Measurements from ENCODE around the gene ERBIN.

Gene ERBIN

DNA sequence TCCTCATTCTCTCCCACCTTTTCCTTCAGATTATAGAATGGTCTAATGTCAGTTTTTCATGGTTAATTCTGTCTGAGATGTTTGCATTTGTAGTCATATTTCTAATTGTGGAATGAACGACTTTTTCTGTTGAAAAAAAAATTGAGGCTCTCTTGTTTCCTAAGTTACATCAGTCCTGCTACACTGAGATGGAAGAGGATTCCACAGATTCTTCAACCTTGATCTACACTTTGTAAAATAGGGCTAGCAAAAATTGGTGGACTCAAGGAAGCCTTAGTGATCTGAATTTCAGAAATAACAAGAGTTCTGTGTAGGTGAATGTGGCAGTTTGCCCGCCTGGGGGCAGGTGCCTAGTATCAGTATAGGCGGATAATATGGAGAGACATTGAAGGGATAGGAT lies 51.9 kb downstream of the ERBIN start:
- peaks cover 7% of the 10 kb centered on the region; the same call in 1 of the 2 replicates for H4K20me1 ChIP-seq (ENCODE audit: insufficient read depth)
- H3K27me3 ChIP-seq (ENCODE audit: insufficient read depth, low read depth), result no peaks in the 10 kb centered on the region
- H3K36me3 ChIP-seq (ENCODE audit: insufficient read depth), result no peaks in the 10 kb centered on the region
- peaks cover 64% of the 10 kb centered on the region for H3K79me2 ChIP-seq (ENCODE audit: insufficient read depth, low read depth)
- H3K9ac ChIP-seq, result no peak overlapping the region
- no peak overlapping the region for H3K4me3 ChIP-seq (IDR thresholded peaks at IDR 0.05; ENCODE audit: insufficient read depth, low read depth, low read length)
- TF ChIP-seq, protein P1, sequence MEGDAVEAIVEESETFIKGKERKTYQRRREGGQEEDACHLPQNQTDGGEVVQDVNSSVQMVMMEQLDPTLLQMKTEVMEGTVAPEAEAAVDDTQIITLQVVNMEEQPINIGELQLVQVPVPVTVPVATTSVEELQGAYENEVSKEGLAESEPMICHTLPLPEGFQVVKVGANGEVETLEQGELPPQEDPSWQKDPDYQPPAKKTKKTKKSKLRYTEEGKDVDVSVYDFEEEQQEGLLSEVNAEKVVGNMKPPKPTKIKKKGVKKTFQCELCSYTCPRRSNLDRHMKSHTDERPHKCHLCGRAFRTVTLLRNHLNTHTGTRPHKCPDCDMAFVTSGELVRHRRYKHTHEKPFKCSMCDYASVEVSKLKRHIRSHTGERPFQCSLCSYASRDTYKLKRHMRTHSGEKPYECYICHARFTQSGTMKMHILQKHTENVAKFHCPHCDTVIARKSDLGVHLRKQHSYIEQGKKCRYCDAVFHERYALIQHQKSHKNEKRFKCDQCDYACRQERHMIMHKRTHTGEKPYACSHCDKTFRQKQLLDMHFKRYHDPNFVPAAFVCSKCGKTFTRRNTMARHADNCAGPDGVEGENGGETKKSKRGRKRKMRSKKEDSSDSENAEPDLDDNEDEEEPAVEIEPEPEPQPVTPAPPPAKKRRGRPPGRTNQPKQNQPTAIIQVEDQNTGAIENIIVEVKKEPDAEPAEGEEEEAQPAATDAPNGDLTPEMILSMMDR (conservative IDR thresholded peaks at IDR 0.05; ENCODE audit: low read depth, low read length), result no peak
- no peak overlapping the region for H3K4me2 ChIP-seq
- no peak overlapping the region for H3K27ac ChIP-seq
- H3K4me1 ChIP-seq (ENCODE audit: low read depth, poor library complexity, severe bottlenecking), result peaks cover 40% of the 10 kb centered on the region
- H2AFZ ChIP-seq (ENCODE audit: low read depth), result no peak overlapping the region

DNA sequence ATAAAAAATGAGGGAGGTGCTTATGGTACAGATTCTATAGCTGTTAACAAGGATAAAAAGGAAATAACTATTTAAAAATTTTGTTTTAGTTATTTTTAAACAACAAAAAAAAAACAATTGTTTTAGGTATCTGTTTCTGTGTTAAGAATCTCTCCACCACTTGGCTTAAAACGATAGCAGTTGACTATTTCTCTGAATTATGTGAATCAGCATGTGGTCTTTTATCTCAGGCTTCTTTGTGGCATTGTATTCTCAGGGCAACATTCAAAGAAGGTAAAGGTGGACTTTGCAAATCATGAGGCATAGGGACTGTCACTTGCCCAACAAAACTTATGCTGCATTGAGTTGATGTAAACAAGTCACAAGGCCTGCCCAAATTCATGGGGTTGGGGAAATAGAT lies 55.2 kb downstream of the ERBIN start:
- Histone ChIP-seq H3K79me2 (ENCODE audit: insufficient read depth, low read depth) (peaks cover 65% of the 10 kb centered on the region), H3K27me3 (ENCODE audit: insufficient read depth, low read depth) (no peaks in the 10 kb centered on the region), H3K9ac (no peak overlapping the region), H2AFZ (ENCODE audit: low read depth) (no peak overlapping the region), H3K4me3 (IDR thresholded peaks at IDR 0.05; ENCODE audit: insufficient read depth, low read depth, low read length) (no peak overlapping the region), H4K20me1 (ENCODE audit: insufficient read depth) (peaks cover 7% of the 10 kb centered on the region; the same call in 1 of the 2 replicates), H3K36me3 (ENCODE audit: insufficient read depth) (no peaks in the 10 kb centered on the region), H3K4me1 (ENCODE audit: low read depth, poor library complexity, severe bottlenecking) (peaks cover 47% of the 10 kb centered on the region), H3K4me2 (peak overlapping the region; percentile 31; the same call in 1 of the 2 replicates), H3K27ac (peak overlapping the region; percentile 14; the same call in 1 of the 2 replicates)
- TF ChIP-seq, protein P1 (conservative IDR thresholded peaks at IDR 0.05; ENCODE audit: low read depth, low read length), result no peak

DNA sequence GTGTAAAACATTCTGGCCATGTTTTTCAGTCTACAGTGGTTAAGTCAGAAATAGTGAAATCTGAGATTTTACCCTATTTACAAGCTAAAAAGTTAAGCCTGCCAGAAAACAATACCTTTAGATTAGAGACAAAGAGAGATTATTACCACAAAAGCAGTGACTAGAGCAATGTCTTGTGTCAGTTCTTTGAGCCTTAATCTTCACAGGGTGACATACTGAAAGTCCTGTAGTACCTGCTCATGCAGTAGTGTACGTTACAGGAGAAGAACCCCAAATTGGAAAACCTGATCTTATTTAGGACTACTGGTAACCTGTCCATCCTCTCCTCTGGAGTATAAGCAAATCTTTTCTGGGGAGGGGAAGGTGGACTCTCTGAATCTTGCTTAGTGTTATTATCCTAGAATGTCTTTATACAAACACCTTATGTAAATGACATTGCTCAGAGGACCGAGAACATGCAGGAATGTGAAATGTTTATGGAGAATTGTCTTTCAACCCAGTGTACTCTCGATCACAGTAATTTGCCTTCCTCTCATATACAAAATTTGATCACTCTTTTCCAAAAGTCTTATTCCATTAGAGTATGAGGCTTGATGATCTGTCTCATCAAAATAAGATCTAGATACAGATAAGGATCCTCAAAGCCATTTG lies 55.7 kb downstream of the ERBIN start:
- Histone ChIP-seq H3K4me2 (peak overlapping the region; percentile 31), H3K9ac (no peak overlapping the region), H3K36me3 (ENCODE audit: insufficient read depth) (no peaks in the 10 kb centered on the region), H4K20me1 (ENCODE audit: insufficient read depth) (peaks cover 7% of the 10 kb centered on the region; the same call in 1 of the 2 replicates), H3K79me2 (ENCODE audit: insufficient read depth, low read depth) (peaks cover 69% of the 10 kb centered on the region), H3K4me1 (ENCODE audit: low read depth, poor library complexity, severe bottlenecking) (peaks cover 47% of the 10 kb centered on the region), H3K4me3 (IDR thresholded peaks at IDR 0.05; ENCODE audit: insufficient read depth, low read depth, low read length) (no peak overlapping the region), H3K27me3 (ENCODE audit: insufficient read depth, low read depth) (no peaks in the 10 kb centered on the region), H2AFZ (ENCODE audit: low read depth) (no peak overlapping the region), H3K27ac (peak overlapping the region; percentile 14; the same call in 1 of the 2 replicates)
- TF ChIP-seq, protein P1 (conservative IDR thresholded peaks at IDR 0.05; ENCODE audit: low read depth, low read length), result no peak

DNA sequence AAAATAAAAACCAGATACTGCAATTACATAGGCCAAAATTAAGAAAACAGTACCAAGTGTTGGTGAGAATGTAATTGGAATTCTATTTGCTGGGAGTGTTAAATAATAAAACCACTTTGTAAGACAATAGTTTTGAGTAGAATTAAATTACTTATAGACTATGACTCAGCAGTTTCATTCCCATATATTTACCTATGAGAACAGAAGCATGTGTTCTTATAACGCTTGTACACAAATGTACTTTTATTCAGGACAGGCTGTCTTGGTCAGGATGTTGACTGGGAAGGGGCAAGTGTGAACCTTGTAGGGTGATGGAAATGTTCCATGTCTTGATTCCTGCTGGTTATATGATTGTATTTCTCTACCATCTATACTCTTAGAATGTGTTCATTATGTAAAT lies 56.3 kb downstream of the ERBIN start:
- no peak overlapping the region for H2AFZ ChIP-seq (ENCODE audit: low read depth)

More for the DNA sequence above, 56.3 kb downstream of the ERBIN start:
- Histone ChIP-seq H3K36me3 (ENCODE audit: insufficient read depth) (no peaks in the 10 kb centered on the region), H3K27me3 (ENCODE audit: insufficient read depth, low read depth) (no peaks in the 10 kb centered on the region), H3K9ac (no peak overlapping the region), H4K20me1 (ENCODE audit: insufficient read depth) (peaks cover 7% of the 10 kb centered on the region; the same call in 1 of the 2 replicates), H3K27ac (no peak overlapping the region), H3K79me2 (ENCODE audit: insufficient read depth, low read depth) (peaks cover 73% of the 10 kb centered on the region), H3K4me3 (IDR thresholded peaks at IDR 0.05; ENCODE audit: insufficient read depth, low read depth, low read length) (no peak overlapping the region), H3K4me2 (peak overlapping the region; percentile 31), H3K4me1 (ENCODE audit: low read depth, poor library complexity, severe bottlenecking) (peaks cover 47% of the 10 kb centered on the region)
- TF ChIP-seq, protein P1 (conservative IDR thresholded peaks at IDR 0.05; ENCODE audit: low read depth, low read length), result no peak
